ENCODE data around the gene VENTX. TPM values are rescaled to one million over a fixed set of nuclear protein-coding genes. Genes with fewer than 3 reads are reported as not detected.

Gene VENTX
- total RNA-seq, 1 experiment from 2014 or later = not detected

DNA sequence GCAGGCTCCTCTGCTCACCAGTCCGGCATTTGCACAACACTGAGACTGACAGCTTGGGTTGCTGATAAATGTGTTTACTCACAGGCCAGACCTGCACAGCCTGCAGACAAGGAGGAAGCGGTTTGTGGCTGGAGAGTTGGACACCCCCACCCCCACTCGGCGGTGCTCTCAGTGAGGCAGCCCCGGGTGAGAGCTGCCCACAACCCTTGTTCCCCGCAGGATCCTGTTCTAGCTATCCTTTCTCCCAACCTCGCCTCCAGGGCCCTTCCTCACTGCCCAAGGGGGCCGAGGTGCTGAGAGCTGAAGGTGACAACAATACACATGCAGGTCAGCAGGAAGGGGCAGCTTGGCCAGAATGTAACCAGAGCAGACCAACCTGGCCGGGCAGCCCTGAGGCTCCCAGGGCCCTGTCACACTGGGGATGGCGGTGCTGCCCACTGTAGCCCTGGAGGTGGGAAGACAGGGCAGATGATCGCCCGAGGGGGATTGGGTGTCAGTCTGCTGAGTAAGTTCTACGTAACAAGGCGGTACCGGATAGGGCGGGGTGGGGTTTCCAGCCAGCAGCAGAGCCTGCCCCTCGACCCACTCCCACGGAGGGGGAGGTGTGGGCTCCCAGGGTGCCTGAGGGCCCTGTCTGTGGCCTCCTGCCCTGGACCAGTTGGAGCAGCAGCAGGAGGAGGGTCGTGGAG is 41.1 kb downstream of the VENTX start:
- peaks cover 44% of the 10 kb centered on the region for H3K4me1 ChIP-seq (ENCODE audit: control insufficient read depth, insufficient read depth, low read length)
- POLR2A ChIA-PET = no interaction called here
- no peak overlapping the region for H3K4me3 ChIP-seq (ENCODE audit: low read depth in 2 of 2, low read length in 2 of 2)
- H3K27ac ChIP-seq (ENCODE audit: low read length) = peak overlapping the region; percentile 34; the same call in 1 of the 2 replicates
- in situ Hi-C loops (cut with HindIII; ENCODE audit: low pct_unique_long_range_greater_than_20kb, low sequenced_read_pairs) = no loop called here
- no peak for DNase-seq (ENCODE audit: low read depth, low spot score)
- intact Hi-C loops (cut with micrococcal nuclease; ENCODE audit: unreplicated experiment) = no loop called here
- CTCF ChIA-PET = no interaction called here
- H3K36me3 ChIP-seq (ENCODE audit: control insufficient read depth, insufficient read depth, low read length) = no peaks in the 10 kb centered on the region; the same call in 1 of the 2 replicates
- no TSS peak for BruUV-seq (replicated peaks)
- TF ChIP-seq SIN3A (IDR thresholded peaks at IDR 0.05; ENCODE audit: borderline replicate concordance, insufficient read depth, low read depth, low read length) (no peak), TCF7L2 (IDR thresholded peaks at IDR 0.05; ENCODE audit: low read depth, low read length) (no peak), POLR2AphosphoS5 (IDR thresholded peaks at IDR 0.05; ENCODE audit: low read depth, low read length) (no peak)
- TF ChIP-seq, protein P1, sequence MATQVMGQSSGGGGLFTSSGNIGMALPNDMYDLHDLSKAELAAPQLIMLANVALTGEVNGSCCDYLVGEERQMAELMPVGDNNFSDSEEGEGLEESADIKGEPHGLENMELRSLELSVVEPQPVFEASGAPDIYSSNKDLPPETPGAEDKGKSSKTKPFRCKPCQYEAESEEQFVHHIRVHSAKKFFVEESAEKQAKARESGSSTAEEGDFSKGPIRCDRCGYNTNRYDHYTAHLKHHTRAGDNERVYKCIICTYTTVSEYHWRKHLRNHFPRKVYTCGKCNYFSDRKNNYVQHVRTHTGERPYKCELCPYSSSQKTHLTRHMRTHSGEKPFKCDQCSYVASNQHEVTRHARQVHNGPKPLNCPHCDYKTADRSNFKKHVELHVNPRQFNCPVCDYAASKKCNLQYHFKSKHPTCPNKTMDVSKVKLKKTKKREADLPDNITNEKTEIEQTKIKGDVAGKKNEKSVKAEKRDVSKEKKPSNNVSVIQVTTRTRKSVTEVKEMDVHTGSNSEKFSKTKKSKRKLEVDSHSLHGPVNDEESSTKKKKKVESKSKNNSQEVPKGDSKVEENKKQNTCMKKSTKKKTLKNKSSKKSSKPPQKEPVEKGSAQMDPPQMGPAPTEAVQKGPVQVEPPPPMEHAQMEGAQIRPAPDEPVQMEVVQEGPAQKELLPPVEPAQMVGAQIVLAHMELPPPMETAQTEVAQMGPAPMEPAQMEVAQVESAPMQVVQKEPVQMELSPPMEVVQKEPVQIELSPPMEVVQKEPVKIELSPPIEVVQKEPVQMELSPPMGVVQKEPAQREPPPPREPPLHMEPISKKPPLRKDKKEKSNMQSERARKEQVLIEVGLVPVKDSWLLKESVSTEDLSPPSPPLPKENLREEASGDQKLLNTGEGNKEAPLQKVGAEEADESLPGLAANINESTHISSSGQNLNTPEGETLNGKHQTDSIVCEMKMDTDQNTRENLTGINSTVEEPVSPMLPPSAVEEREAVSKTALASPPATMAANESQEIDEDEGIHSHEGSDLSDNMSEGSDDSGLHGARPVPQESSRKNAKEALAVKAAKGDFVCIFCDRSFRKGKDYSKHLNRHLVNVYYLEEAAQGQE (IDR thresholded peaks at IDR 0.05; ENCODE audit: insufficient read depth in 1 of 2, low read depth in 2 of 2, low read length in 1 of 2) = no peak
- TF ChIP-seq, protein P2, sequence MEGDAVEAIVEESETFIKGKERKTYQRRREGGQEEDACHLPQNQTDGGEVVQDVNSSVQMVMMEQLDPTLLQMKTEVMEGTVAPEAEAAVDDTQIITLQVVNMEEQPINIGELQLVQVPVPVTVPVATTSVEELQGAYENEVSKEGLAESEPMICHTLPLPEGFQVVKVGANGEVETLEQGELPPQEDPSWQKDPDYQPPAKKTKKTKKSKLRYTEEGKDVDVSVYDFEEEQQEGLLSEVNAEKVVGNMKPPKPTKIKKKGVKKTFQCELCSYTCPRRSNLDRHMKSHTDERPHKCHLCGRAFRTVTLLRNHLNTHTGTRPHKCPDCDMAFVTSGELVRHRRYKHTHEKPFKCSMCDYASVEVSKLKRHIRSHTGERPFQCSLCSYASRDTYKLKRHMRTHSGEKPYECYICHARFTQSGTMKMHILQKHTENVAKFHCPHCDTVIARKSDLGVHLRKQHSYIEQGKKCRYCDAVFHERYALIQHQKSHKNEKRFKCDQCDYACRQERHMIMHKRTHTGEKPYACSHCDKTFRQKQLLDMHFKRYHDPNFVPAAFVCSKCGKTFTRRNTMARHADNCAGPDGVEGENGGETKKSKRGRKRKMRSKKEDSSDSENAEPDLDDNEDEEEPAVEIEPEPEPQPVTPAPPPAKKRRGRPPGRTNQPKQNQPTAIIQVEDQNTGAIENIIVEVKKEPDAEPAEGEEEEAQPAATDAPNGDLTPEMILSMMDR (IDR thresholded peaks at IDR 0.05) = no peak
- H3K27me3 ChIP-seq (ENCODE audit: control insufficient read depth, insufficient read depth, low read length) = no peaks in the 10 kb centered on the region
- no peaks in the 10 kb centered on the region for H3K9me3 ChIP-seq (ENCODE audit: control insufficient read depth, insufficient read depth, low read depth, low read length)
- peak; percentile 52 for ATAC-seq

DNA sequence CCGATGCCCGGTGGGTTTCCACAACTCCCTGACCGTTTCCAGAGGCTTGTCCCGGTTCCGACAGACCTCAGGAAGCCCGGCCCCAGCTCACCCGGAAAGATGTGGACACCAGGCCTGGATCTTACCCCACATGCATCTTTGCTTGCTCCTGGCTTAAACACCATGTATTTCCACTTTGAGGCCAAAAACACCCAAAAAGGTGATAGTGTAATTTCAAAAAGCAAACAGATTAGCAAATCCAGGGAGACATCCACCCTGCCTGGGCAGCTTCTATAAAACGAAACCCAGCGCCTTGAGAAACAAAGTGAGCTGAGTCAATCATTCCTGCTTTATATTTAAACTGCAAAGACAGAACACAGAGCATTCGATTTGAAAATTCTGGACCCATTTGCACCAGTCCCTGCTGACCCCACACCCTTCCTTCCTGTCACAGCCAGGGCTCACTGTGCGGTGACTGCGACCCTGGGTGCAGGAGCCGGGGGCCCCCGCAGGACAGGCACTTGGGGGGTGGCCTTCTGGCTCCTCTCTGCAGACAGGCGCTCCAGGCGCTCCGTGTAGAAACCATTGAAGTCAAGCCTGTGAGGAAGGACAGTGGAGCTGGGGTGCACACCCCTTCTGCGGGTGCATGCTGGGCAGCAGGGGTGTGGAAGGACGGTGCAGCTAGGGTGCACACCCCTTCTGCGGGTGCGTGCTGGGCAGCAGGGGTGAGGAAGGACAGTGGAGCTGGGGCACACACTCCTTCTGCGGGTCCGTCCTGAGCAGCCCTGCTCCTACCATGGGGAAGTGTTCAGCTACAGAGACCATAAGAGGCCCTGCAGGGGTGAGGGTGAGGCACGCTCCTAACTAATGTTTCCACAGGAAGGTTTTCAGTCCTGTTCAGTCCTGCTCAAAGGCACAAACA is 41.9 kb downstream of the VENTX start:
- ATAC-seq = no peak
- TF ChIP-seq SIN3A (IDR thresholded peaks at IDR 0.05; ENCODE audit: borderline replicate concordance, insufficient read depth, low read depth, low read length) = no peak
- TF ChIP-seq, protein P1 (IDR thresholded peaks at IDR 0.05; ENCODE audit: insufficient read depth in 1 of 2, low read depth in 2 of 2, low read length in 1 of 2) = no peak
- no peak for TF ChIP-seq POLR2AphosphoS5 (IDR thresholded peaks at IDR 0.05; ENCODE audit: low read depth, low read length)
- TF ChIP-seq TCF7L2 (IDR thresholded peaks at IDR 0.05; ENCODE audit: low read depth, low read length) = no peak
- TF ChIP-seq, protein P2 (IDR thresholded peaks at IDR 0.05) = no peak
- Histone ChIP-seq H3K4me3 (ENCODE audit: low read depth in 2 of 2, low read length in 2 of 2) (no peak overlapping the region), H3K9me3 (ENCODE audit: control insufficient read depth, insufficient read depth, low read depth, low read length) (no peaks in the 10 kb centered on the region), H3K36me3 (ENCODE audit: control insufficient read depth, insufficient read depth, low read length) (no peaks in the 10 kb centered on the region; the same call in 1 of the 2 replicates), H3K27ac (ENCODE audit: low read length) (no peak overlapping the region), H3K27me3 (ENCODE audit: control insufficient read depth, insufficient read depth, low read length) (no peaks in the 10 kb centered on the region), H3K4me1 (ENCODE audit: control insufficient read depth, insufficient read depth, low read length) (peaks cover 44% of the 10 kb centered on the region)
- no TSS peak for BruUV-seq (replicated peaks)
- in situ Hi-C loops (cut with HindIII; ENCODE audit: low pct_unique_long_range_greater_than_20kb, low sequenced_read_pairs) = no loop called here
- POLR2A ChIA-PET = no interaction called here
- no peak for DNase-seq (ENCODE audit: low read depth, low spot score)
- intact Hi-C loops (cut with micrococcal nuclease; ENCODE audit: unreplicated experiment) = no loop called here
- CTCF ChIA-PET = no interaction called here

Data from Panc1 (cell line).